Measurements from ENCODE around the gene ELF4.

DNA sequence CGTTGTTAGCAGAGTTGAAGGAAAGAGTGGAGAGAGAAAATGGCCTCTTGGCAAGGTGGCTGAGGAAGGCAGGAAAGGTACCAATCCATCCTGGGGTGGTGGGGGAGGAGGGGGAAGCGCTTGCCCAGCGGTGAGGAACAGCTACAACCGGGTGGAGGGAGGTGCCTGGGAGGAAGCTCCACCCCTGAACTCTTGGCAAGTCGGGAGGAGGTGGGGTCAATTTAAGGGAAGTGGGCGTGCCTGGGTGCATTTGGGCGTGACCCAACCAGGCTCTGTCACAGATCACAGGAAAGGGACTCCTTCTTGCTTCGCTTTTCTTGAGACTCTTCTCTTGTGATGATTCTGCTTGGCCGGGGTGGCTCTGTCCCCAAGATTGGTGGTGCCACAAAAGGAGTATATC, 86.2 kb downstream of the ELF4 start:
- TF ChIP-seq, protein P1, sequence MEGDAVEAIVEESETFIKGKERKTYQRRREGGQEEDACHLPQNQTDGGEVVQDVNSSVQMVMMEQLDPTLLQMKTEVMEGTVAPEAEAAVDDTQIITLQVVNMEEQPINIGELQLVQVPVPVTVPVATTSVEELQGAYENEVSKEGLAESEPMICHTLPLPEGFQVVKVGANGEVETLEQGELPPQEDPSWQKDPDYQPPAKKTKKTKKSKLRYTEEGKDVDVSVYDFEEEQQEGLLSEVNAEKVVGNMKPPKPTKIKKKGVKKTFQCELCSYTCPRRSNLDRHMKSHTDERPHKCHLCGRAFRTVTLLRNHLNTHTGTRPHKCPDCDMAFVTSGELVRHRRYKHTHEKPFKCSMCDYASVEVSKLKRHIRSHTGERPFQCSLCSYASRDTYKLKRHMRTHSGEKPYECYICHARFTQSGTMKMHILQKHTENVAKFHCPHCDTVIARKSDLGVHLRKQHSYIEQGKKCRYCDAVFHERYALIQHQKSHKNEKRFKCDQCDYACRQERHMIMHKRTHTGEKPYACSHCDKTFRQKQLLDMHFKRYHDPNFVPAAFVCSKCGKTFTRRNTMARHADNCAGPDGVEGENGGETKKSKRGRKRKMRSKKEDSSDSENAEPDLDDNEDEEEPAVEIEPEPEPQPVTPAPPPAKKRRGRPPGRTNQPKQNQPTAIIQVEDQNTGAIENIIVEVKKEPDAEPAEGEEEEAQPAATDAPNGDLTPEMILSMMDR (conservative IDR thresholded peaks at IDR 0.05; ENCODE audit: low read depth in 2 of 2): no peak
- TF ChIP-seq, protein P2, sequence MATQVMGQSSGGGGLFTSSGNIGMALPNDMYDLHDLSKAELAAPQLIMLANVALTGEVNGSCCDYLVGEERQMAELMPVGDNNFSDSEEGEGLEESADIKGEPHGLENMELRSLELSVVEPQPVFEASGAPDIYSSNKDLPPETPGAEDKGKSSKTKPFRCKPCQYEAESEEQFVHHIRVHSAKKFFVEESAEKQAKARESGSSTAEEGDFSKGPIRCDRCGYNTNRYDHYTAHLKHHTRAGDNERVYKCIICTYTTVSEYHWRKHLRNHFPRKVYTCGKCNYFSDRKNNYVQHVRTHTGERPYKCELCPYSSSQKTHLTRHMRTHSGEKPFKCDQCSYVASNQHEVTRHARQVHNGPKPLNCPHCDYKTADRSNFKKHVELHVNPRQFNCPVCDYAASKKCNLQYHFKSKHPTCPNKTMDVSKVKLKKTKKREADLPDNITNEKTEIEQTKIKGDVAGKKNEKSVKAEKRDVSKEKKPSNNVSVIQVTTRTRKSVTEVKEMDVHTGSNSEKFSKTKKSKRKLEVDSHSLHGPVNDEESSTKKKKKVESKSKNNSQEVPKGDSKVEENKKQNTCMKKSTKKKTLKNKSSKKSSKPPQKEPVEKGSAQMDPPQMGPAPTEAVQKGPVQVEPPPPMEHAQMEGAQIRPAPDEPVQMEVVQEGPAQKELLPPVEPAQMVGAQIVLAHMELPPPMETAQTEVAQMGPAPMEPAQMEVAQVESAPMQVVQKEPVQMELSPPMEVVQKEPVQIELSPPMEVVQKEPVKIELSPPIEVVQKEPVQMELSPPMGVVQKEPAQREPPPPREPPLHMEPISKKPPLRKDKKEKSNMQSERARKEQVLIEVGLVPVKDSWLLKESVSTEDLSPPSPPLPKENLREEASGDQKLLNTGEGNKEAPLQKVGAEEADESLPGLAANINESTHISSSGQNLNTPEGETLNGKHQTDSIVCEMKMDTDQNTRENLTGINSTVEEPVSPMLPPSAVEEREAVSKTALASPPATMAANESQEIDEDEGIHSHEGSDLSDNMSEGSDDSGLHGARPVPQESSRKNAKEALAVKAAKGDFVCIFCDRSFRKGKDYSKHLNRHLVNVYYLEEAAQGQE (IDR thresholded peaks at IDR 0.05; ENCODE audit: unreplicated experiment): no peak
- no peak for TF ChIP-seq CREB1 (CRISPR knock-in tag; IDR thresholded peaks at IDR 0.05; ENCODE audit: low read depth)
- TF ChIP-seq JUNB (IDR thresholded peaks at IDR 0.05; ENCODE audit: unreplicated experiment): no peak
